Measurements from ENCODE around the gene DLG2.

- TF ChIP-seq, protein P1, sequence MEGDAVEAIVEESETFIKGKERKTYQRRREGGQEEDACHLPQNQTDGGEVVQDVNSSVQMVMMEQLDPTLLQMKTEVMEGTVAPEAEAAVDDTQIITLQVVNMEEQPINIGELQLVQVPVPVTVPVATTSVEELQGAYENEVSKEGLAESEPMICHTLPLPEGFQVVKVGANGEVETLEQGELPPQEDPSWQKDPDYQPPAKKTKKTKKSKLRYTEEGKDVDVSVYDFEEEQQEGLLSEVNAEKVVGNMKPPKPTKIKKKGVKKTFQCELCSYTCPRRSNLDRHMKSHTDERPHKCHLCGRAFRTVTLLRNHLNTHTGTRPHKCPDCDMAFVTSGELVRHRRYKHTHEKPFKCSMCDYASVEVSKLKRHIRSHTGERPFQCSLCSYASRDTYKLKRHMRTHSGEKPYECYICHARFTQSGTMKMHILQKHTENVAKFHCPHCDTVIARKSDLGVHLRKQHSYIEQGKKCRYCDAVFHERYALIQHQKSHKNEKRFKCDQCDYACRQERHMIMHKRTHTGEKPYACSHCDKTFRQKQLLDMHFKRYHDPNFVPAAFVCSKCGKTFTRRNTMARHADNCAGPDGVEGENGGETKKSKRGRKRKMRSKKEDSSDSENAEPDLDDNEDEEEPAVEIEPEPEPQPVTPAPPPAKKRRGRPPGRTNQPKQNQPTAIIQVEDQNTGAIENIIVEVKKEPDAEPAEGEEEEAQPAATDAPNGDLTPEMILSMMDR (IDR thresholded peaks at IDR 0.05), result no peak
- TF ChIP-seq POLR2A (IDR thresholded peaks at IDR 0.05), result no peak
Observed at GRCh38 chr11:84870486-84870885, 756.7 kb downstream of the DLG2 start.

All from uterus (tissue), 2 donors.